HepG2 (cell line): ENCODE measurements around the gene KATNB1. TPM values are rescaled to one million over a fixed set of nuclear protein-coding genes. Genes with fewer than 3 reads are reported as not detected.

Experiments
- ARID2 ChIP-seq: sonication (generic); formaldehyde crosslinking; IDR thresholded peaks from 2 replicates; pipeline ENCODE4 v1.8.1; 2022; ENCODE audit warnings: mild to moderate bottlenecking, missing genetic modification reagents, borderline replicate concordance
- DPF2 ChIP-seq: sonication (generic); formaldehyde crosslinking; IDR thresholded peaks from 2 replicates; pipeline ENCODE4 v1.4.0; 2020; ENCODE audit warnings: mild to moderate bottlenecking, low read depth, missing genetic modification reagents, borderline replicate concordance
- DRAP1 ChIP-seq: IDR thresholded peaks from 2 replicates; pipeline ENCODE4 v1.6.1; 2016; ENCODE audit warnings: missing genetic modification reagents, missing compliant biosample characterization
- EP300 ChIP-seq, 3 experiments: sonication (generic) in 1 of 3; formaldehyde crosslinking in 1 of 3; IDR thresholded peaks; 2 replicates each; pipeline versions ENCODE4 v1.5.1 to v1.6.1; 2011 to 2020; ENCODE audit warnings: low read depth in 2 of 3, low read length in 2 of 3, borderline replicate concordance in 1 of 3, improper control_type of control experiment in 1 of 3, mild to moderate bottlenecking in 1 of 3, missing genetic modification reagents in 1 of 3, moderate library complexity in 1 of 3
- GABPB1 ChIP-seq: IDR thresholded peaks from 2 replicates; pipeline ENCODE4 v1.6.1; 2016; ENCODE audit warnings: mild to moderate bottlenecking, missing genetic modification reagents, moderate library complexity, missing compliant biosample characterization
- GTF3A ChIP-seq: sonication (generic); formaldehyde crosslinking; conservative IDR thresholded peaks from 2 replicates; pipeline ENCODE4 v1.4.0; 2020; ENCODE audit warnings: mild to moderate bottlenecking, missing genetic modification reagents
- HES4 ChIP-seq: sonication (generic); formaldehyde crosslinking; IDR thresholded peaks from 2 replicates; pipeline ENCODE4 v1.9.0; 2021; ENCODE audit warnings: mild to moderate bottlenecking, missing genetic modification reagents, borderline replicate concordance
- MAFF ChIP-seq: IDR thresholded peaks from 2 replicates; pipeline ENCODE4 v1.6.1; 2011; ENCODE audit warnings: low read depth, low read length, improper control_type of control experiment
- MED8 ChIP-seq: sonication (generic); formaldehyde crosslinking; IDR thresholded peaks from 2 replicates; pipeline ENCODE4 v1.8.1; 2023; ENCODE audit warnings: mild to moderate bottlenecking, missing genetic modification reagents; ENCODE audit not compliant: insufficient replicate concordance
- NR3C1 ChIP-seq: sonication (generic); formaldehyde crosslinking; IDR thresholded peaks from 2 replicates; pipeline ENCODE4 v1.4.0; 2020; ENCODE audit warnings: missing genetic modification reagents
- REL ChIP-seq: sonication (generic); formaldehyde crosslinking; conservative IDR thresholded peaks from 2 replicates; pipeline ENCODE4 v1.8.0; 2022; ENCODE audit warnings: mild to moderate bottlenecking, missing genetic modification reagents, moderate library complexity
- SMAD9 ChIP-seq: sonication (generic); formaldehyde crosslinking; IDR thresholded peaks from 2 replicates; pipeline ENCODE4 v1.5.1; 2020; ENCODE audit warnings: mild to moderate bottlenecking, missing genetic modification reagents
- SRSF4 ChIP-seq: fragments of 200-400 bp; formaldehyde crosslinking; IDR thresholded peaks from one replicate; pipeline ENCODE4 v1.6.1; 2018; ENCODE audit warnings: mild to moderate bottlenecking, low read depth, low read length, moderate library complexity; ENCODE audit not compliant: poor library complexity, severe bottlenecking
- TEAD2 ChIP-seq: sonication (generic); formaldehyde crosslinking; IDR thresholded peaks from 2 replicates; pipeline ENCODE4 v1.9.0; 2021; ENCODE audit warnings: missing genetic modification reagents
- TP53 ChIP-seq: sonication (generic); formaldehyde crosslinking; conservative IDR thresholded peaks from 2 replicates; pipeline ENCODE4 v1.4.0; 2020; ENCODE audit warnings: missing genetic modification reagents
- TRIM22 ChIP-seq: fragments of 450-650 bp; IDR thresholded peaks from 2 replicates; pipeline ENCODE4 v1.6.1; 2017
- ZMYM4 ChIP-seq: sonication (generic); formaldehyde crosslinking; IDR thresholded peaks from 2 replicates; pipeline ENCODE4 v1.8.1; 2023; ENCODE audit warnings: mild to moderate bottlenecking, missing genetic modification reagents
- ZNF326 ChIP-seq: sonication (generic); formaldehyde crosslinking; IDR thresholded peaks from 2 replicates; pipeline ENCODE4 v1.4.0; 2020; ENCODE audit warnings: missing genetic modification reagents, borderline replicate concordance
- ZNF343 ChIP-seq: sonication (generic); formaldehyde crosslinking; IDR thresholded peaks from 2 replicates; pipeline ENCODE4 v1.4.0; 2020; ENCODE audit warnings: mild to moderate bottlenecking, missing genetic modification reagents
- ZNF484 ChIP-seq: sonication (generic); formaldehyde crosslinking; IDR thresholded peaks from 2 replicates; pipeline ENCODE4 v1.5.1; 2020; ENCODE audit warnings: mild to moderate bottlenecking, low read depth, missing genetic modification reagents, borderline replicate concordance
- ZNF510 ChIP-seq: sonication (generic); formaldehyde crosslinking; IDR thresholded peaks from 2 replicates; pipeline ENCODE4 v1.4.0; 2020; ENCODE audit warnings: low read depth, mild to moderate bottlenecking, missing genetic modification reagents
- ZNF567 ChIP-seq: sonication (generic); formaldehyde crosslinking; IDR thresholded peaks from 2 replicates; pipeline ENCODE4 v1.8.1; 2023; ENCODE audit warnings: mild to moderate bottlenecking, missing genetic modification reagents, borderline replicate concordance
- ZNF580 ChIP-seq: IDR thresholded peaks from 2 replicates; pipeline ENCODE4 v1.6.1; 2016; ENCODE audit warnings: low read depth, borderline replicate concordance
- ZNF660 ChIP-seq: sonication (generic); formaldehyde crosslinking; IDR thresholded peaks from 2 replicates; pipeline ENCODE4 v1.5.1; 2020; ENCODE audit warnings: mild to moderate bottlenecking, low read depth, missing genetic modification reagents, borderline replicate concordance
- ZNF709 ChIP-seq: sonication (generic); formaldehyde crosslinking; IDR thresholded peaks from 2 replicates; pipeline ENCODE4 v1.5.0; 2020; ENCODE audit warnings: mild to moderate bottlenecking, missing genetic modification reagents
- ZNF841 ChIP-seq: sonication (generic); formaldehyde crosslinking; IDR thresholded peaks from 2 replicates; pipeline ENCODE4 v1.8.1; 2023; ENCODE audit warnings: missing genetic modification reagents, borderline replicate concordance
- polyA plus RNA-seq, 8 experiments: library from polyadenylated mRNA; depleted of rRNA in 3 of 8; stranded (reverse) in 7 of 8; unstranded in 1 of 8; fragments of >200 nt; fragmentation: Illumina TruSeq in 4 of 8; extraction: Trizol in 4 of 8; gene quantifications; 2 replicates each; pipeline versions ENCODE4 v1.2.1 to v1.2.3, GENCODE V29; 2011 to 2016; ENCODE audit warnings: low read depth in 4 of 8, missing spikeins in 1 of 8, mixed read lengths in 1 of 8; ENCODE audit not compliant: insufficient read depth in 1 of 8
- total RNA-seq, 5 experiments: library from RNA; depleted of rRNA; stranded (reverse); fragments of >200 nt; fragmentation: Illumina TruSeq; extraction: Trizol; gene quantifications; 2 replicates each; pipeline ENCODE4 v1.2.3, GENCODE V29; 2016; ENCODE audit warnings: low read depth in 1 of 5
- TF ChIP-seq, protein P1 (sequence below): IDR thresholded peaks from 2 replicates; pipeline ENCODE4 v1.6.1; 2016; ENCODE audit warnings: mild to moderate bottlenecking
- TF ChIP-seq, protein P2 (sequence below): sonication (generic); formaldehyde crosslinking; IDR thresholded peaks from 2 replicates; pipeline ENCODE4 v1.4.0; 2020; ENCODE audit warnings: missing genetic modification reagents

Gene KATNB1
- total and polyA plus RNA-seq, 2 of the 13 experiments (the other 11 are each of a cell fraction or from before 2014, with no cell fraction given) = 31.5 to 43.5 TPM

DNA sequence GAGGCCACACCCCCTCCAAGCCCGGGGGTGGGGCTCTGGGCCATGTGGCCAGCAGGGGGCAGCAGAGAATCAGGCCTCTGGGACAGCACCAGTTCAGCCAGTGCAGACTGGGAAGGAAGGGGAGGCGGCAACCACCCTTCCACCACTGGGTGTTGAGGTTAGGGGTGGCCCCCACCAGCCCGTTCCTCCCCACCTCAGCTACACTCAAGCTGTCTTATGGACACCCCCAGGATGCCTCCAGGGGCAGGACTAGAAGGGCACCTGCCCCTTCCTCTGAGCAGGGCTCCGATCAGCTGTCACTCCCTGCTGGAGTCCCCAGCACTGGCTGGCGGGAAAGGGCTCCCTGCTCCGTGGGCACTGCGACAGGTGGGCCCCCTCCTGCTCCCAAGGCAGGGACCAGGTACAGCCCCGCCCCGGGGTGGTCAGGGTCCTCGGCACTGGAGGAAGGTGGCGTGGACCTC, 21.8 kb downstream of the KATNB1 start (continued):
- TF ChIP-seq TRIM22 (no peak), TP53 (CRISPR knock-in tag) (no peak), DRAP1 (CRISPR knock-in tag) (no peak; the same call in 1 of the 2 replicates), ZNF660 (CRISPR knock-in tag) (no peak), ZNF343 (CRISPR knock-in tag) (peak; percentile 79; the same call in 1 of the 2 replicates), ZNF567 (CRISPR knock-in tag) (0 out of 2 replicates have a peak, but pooled peaks have one; percentile 92), MAFF (no peak), ZNF484 (CRISPR knock-in tag) (no peak), MED8 (CRISPR knock-in tag) (no peak), NR3C1 (CRISPR knock-in tag) (no peak), DPF2 (CRISPR knock-in tag) (no peak), ZNF841 (CRISPR knock-in tag) (no peak), HES4 (no peak), ZNF709 (CRISPR knock-in tag) (no peak), GABPB1 (CRISPR knock-in tag) (peak; percentile 54; the same call in 1 of the 2 replicates), SRSF4 (no peak), GTF3A (CRISPR knock-in tag) (no peak), TEAD2 (CRISPR knock-in tag) (no peak), ARID2 (CRISPR knock-in tag) (no peak), ZNF326 (CRISPR knock-in tag) (no peak), ZNF510 (CRISPR knock-in tag) (no peak), EP300 (IDR thresholded peaks at IDR 0.05; ENCODE audit: low read depth in 2 of 2, low read length in 2 of 2) (no peak), EP300 (CRISPR knock-in tag; IDR thresholded peaks at IDR 0.05; ENCODE audit: borderline replicate concordance) (no peak), ZMYM4 (CRISPR knock-in tag) (peak; percentile 19; the same call in 1 of the 2 replicates), REL (no peak), SMAD9 (no peak), ZNF580 (peak; percentile 80)
- TF ChIP-seq, protein P1, sequence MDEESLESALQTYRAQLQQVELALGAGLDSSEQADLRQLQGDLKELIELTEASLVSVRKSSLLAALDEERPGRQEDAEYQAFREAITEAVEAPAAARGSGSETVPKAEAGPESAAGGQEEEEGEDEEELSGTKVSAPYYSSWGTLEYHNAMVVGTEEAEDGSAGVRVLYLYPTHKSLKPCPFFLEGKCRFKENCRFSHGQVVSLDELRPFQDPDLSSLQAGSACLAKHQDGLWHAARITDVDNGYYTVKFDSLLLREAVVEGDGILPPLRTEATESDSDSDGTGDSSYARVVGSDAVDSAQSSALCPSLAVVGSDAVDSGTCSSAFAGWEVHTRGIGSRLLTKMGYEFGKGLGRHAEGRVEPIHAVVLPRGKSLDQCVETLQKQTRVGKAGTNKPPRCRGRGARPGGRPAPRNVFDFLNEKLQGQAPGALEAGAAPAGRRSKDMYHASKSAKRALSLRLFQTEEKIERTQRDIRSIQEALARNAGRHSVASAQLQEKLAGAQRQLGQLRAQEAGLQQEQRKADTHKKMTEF = peak; percentile 80
- TF ChIP-seq, protein P2, sequence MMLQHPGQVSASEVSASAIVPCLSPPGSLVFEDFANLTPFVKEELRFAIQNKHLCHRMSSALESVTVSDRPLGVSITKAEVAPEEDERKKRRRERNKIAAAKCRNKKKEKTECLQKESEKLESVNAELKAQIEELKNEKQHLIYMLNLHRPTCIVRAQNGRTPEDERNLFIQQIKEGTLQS (CRISPR knock-in tag) = no peak
